ENCODE data around the gene NEDD9. TPM values are rescaled to one million over a fixed set of nuclear protein-coding genes. Genes with fewer than 3 reads are reported as not detected.

Gene NEDD9
- total and polyA plus RNA-seq, 2 of the 13 experiments (the other 11 are each of a cell fraction or from before 2014, with no cell fraction given): 27.1 to 389 TPM

GRCh38 chr6:11164717-11165646 is 67.5 kb downstream of the NEDD9 start (continued):
- TF ChIP-seq, protein P1, sequence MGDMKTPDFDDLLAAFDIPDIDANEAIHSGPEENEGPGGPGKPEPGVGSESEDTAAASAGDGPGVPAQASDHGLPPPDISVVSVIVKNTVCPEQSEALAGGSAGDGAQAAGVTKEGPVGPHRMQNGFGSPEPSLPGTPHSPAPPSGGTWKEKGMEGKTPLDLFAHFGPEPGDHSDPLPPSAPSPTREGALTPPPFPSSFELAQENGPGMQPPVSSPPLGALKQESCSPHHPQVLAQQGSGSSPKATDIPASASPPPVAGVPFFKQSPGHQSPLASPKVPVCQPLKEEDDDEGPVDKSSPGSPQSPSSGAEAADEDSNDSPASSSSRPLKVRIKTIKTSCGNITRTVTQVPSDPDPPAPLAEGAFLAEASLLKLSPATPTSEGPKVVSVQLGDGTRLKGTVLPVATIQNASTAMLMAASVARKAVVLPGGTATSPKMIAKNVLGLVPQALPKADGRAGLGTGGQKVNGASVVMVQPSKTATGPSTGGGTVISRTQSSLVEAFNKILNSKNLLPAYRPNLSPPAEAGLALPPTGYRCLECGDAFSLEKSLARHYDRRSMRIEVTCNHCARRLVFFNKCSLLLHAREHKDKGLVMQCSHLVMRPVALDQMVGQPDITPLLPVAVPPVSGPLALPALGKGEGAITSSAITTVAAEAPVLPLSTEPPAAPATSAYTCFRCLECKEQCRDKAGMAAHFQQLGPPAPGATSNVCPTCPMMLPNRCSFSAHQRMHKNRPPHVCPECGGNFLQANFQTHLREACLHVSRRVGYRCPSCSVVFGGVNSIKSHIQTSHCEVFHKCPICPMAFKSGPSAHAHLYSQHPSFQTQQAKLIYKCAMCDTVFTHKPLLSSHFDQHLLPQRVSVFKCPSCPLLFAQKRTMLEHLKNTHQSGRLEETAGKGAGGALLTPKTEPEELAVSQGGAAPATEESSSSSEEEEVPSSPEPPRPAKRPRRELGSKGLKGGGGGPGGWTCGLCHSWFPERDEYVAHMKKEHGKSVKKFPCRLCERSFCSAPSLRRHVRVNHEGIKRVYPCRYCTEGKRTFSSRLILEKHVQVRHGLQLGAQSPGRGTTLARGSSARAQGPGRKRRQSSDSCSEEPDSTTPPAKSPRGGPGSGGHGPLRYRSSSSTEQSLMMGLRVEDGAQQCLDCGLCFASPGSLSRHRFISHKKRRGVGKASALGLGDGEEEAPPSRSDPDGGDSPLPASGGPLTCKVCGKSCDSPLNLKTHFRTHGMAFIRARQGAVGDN (CRISPR knock-in tag; IDR thresholded peaks at IDR 0.05): peak; percentile 82
- TF ChIP-seq SIN3A (IDR thresholded peaks at IDR 0.05; ENCODE audit: borderline replicate concordance, low read depth, low read length): no peak
- TF ChIP-seq ZNF710 (CRISPR knock-in tag; IDR thresholded peaks at IDR 0.05; ENCODE audit: borderline replicate concordance): 0 out of 2 replicates have a peak, but pooled peaks have one; percentile 28
- TF ChIP-seq TOPORS (CRISPR knock-in tag; IDR thresholded peaks at IDR 0.05): 0 out of 2 replicates have a peak, but pooled peaks have one; percentile 23
- TF ChIP-seq REPIN1 (CRISPR knock-in tag; IDR thresholded peaks at IDR 0.05; ENCODE audit: borderline replicate concordance, low read depth): peak; percentile 54; the same call in 1 of the 2 replicates
- TF ChIP-seq TGIF2 (CRISPR knock-in tag; IDR thresholded peaks at IDR 0.05): no peak
- TF ChIP-seq CSRNP1 (CRISPR knock-in tag; IDR thresholded peaks at IDR 0.05): no peak
- no peak for TF ChIP-seq ZNF567 (CRISPR knock-in tag; IDR thresholded peaks at IDR 0.05; ENCODE audit: borderline replicate concordance)
- peak; percentile 42; the same call in 1 of the 2 replicates for TF ChIP-seq ZNF563 (CRISPR knock-in tag; IDR thresholded peaks at IDR 0.05)
- TF ChIP-seq ISL2 (CRISPR knock-in tag; IDR thresholded peaks at IDR 0.05): no peak
- TF ChIP-seq LRRFIP1 (CRISPR knock-in tag; conservative IDR thresholded peaks at IDR 0.05): no peak
- TF ChIP-seq ZFP91 (CRISPR knock-in tag; IDR thresholded peaks at IDR 0.05; ENCODE audit: borderline replicate concordance): peak; percentile 71; the same call in 1 of the 2 replicates
- no peak for TF ChIP-seq CHD4 (IDR thresholded peaks at IDR 0.05; ENCODE audit: borderline replicate concordance, low read length)
- no peak for TF ChIP-seq BRCA1 (CRISPR knock-in tag; IDR thresholded peaks at IDR 0.05)
- TF ChIP-seq RXRB (CRISPR knock-in tag; IDR thresholded peaks at IDR 0.05; ENCODE audit: borderline replicate concordance): peak; percentile 79

Data from HepG2 (cell line).